ENCODE data around the gene YPEL2. TPM values are rescaled to one million over a fixed set of nuclear protein-coding genes. Genes with fewer than 3 reads are reported as not detected.
A peak's percentile ranks its signal among the peaks of the same experiment; 100 is the strongest.
"Not testable (repeated sequence)": the region's sequence is repeated elsewhere in the genome, so short reads cannot be mapped to it uniquely, and the experiment has no call there.

The YPEL2 gene
- total RNA-seq (2014; rRNA removed; shearing (Covaris generic)), result 0.54 and 2.1 TPM in 2 replicates

DNA sequence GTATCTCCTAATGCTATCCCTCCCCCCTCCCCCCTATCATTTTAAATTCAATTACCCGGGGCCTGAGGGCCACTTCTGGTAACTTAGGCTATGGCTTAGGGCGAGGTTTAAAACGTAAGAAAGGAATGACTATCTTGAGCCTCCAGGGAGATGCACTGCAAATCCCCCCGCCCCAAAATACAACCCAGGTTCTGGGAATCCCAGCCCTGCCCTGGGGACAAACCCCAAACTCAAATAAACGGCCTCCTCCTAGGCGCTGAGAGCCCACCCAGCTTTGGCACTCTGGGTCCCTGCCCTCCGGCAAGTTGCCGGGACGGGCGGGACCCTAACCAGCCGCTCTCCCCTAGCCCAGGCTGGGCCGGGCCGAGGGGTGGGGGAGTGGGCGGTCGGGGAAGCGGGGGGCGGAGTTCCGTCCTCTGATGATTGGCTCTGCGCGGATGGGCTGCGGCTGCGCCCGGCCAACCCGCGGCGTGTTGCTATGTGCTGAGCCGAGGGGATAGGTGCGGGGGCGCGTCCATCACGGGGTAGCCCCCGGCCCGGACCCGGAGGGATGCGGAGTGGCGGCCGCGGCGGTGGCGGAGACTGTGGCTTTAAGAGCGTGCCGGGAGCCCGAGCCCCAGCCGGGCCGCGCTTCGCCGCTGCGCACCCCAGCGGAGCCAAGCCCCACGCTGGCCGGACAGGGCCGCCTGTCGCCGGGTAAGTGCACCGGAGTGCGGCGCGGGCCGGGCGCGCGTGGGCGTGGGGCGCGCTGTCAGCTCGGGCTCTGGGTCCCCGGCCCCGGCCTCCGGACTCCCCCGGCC, at the start of gene YPEL2:
YPEL2 (plus strand) TSS at position 527 of the 800 bp plus-strand sequence. CDS start 21,755 bp downstream, outside the sequence.
- DNase-seq (ENCODE audit: low read depth), result peak; percentile 93

- no peak for DNase-seq (ENCODE audit: low read depth)
Observed at GRCh38 chr17:59284317-59284716, 47.1 kb upstream of the YPEL2 start.

DNA sequence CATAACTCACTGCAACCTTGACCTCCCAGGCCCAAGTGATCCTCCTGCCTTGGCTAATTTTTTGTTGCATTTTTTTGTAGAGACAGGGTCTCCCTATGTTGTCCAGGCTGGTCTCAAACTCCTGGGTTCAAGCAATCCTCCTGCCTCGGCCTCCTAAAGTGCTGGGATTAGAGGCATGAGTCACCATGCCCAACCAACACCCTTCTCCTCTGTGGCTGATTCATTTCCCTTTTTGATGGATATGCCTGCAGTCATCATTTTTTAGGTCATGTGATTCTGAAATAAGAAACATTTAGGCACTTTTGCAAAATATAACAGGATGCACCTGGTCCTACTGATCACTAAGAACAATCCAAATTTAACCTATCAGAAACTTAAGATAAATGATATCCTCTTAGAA, 44.0 kb upstream of the YPEL2 start:
- DNase-seq (ENCODE audit: low read depth), result peak; percentile 31

GRCh38 chr17:59287891-59288290, 43.6 kb upstream of the YPEL2 start:
- no peak for DNase-seq (ENCODE audit: low read depth)

DNA sequence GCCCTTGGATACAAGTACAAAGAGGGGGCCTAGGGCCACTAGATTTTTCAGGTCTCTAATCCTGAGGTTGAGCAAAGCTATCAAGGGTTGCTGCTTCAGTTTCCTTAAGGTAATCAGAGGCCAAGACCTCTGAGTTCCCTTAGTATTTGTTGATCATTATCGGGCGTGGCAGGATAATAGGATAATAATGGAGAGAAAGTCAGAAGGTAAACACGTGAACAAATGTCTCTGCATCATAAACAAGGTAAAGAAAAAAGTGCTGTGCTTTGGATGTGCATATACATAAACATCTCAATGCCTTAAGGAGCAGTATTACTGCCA, 41.5 kb upstream of the YPEL2 start:
- no peak for DNase-seq (ENCODE audit: low read depth)

DNA sequence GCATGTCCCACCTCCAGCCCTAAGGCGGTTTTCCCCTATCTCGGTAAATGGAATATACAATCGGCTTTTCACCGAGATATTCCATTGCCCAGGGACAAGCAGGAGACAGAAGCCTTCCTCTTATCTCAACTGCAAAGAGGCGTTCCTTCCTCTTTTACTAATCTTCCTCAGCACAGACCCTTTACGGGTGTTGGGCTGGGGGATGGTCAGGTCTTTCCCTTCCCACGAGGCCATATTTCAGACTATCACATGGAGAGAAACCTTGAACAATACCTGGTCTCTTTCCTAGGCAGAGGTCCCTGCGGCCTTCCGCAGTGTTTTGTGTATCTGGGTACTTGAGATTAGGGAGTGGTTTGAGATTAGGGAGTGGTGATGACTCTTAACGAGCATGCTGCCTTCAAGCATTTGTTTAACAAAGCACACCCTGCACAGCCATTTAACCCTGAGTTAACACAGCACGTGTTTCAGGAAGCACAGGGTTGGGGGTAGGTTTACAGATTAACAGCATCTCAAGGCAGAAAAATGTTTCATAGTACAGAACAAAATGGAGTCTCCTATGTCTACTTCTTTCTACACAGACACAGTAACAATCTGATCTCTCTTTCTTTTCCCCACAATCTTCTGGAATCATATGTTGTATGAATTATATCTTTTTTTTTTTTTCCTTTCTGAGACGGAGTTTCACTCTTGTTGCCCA, 41.0 kb upstream of the YPEL2 start:
- not testable (repeated sequence) for DNase-seq (ENCODE audit: low read depth)

GRCh38 chr17:59292174-59292523, 39.3 kb upstream of the YPEL2 start:
- no peak for DNase-seq (ENCODE audit: low read depth)

GRCh38 chr17:59296190-59296589, 35.3 kb upstream of the YPEL2 start:
- DNase-seq (ENCODE audit: low read depth), result no peak

- no peak for DNase-seq (ENCODE audit: low read depth)
Observed at GRCh38 chr17:59298521-59298920, 32.9 kb upstream of the YPEL2 start.

DNA sequence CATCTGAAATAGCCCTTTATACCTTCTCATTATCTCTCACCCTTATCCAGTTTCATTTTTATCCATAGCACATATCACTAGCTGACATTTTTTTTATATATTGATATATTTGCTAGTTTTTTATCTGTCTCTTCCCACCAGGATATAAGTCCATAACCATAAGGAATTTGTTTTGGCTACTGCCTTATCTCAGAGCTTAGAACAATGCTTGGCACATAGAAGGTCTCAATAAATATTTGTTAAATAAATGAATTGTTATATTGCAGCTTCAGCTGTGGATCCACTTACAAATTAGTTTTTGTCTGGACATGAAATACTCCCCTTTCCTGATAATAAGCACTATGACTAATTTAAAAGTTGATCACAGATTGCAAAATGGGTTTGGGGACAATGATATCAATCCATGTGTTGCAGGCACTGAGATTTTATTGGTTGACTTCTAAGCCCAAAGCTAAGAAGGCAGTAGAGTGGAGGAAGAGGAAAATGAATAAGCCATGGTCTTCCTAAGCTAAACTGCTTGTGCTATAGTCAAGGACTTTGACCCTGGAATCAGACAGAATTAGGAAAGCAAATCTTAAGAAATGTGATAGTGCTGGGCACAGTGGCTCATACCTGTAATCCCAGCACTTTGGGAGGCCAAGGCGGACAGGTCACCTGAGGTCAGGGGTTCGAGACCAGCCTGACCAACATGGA, 31.9 kb upstream of the YPEL2 start:
- no peak for DNase-seq (ENCODE audit: low read depth)

- no peak for DNase-seq (ENCODE audit: low read depth)
Observed at GRCh38 chr17:59300941-59301340, 30.5 kb upstream of the YPEL2 start.

DNA sequence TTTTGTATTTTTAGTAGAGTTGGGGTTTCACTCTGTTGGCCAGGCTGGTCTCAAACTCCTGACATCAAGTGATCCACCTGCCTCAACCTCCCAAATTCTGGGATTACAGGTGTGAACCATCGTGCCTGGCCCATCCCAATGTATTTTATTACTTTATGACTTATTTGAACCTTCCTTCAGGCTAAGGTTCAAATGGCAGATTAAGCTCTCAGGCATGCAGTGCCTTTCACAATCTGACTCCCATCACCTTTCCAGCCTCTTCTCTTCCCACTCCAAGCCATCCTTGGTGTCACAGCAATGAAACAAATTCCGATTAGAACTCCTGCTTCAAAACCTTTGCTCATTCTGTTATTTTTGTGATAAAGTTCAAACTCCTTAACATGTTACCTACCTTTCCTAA, 26.6 kb upstream of the YPEL2 start:
- DNase-seq (ENCODE audit: low read depth), result no peak

GRCh38 chr17:59310263-59310920, 21.1 kb upstream of the YPEL2 start:
- DNase-seq (ENCODE audit: low read depth), result no peak

- peak; percentile 28 for DNase-seq (ENCODE audit: low read depth)
Observed at GRCh38 chr17:59311051-59311468, 20.4 kb upstream of the YPEL2 start.

GRCh38 chr17:59311521-59311920, 19.9 kb upstream of the YPEL2 start:
- DNase-seq (ENCODE audit: low read depth), result not testable (repeated sequence)

- no peak for DNase-seq (ENCODE audit: low read depth)
Observed at GRCh38 chr17:59315866-59316265, 15.6 kb upstream of the YPEL2 start.

- no peak for DNase-seq (ENCODE audit: low read depth)
Observed at GRCh38 chr17:59327121-59327980, 4.1 kb upstream of the YPEL2 start.

DNA sequence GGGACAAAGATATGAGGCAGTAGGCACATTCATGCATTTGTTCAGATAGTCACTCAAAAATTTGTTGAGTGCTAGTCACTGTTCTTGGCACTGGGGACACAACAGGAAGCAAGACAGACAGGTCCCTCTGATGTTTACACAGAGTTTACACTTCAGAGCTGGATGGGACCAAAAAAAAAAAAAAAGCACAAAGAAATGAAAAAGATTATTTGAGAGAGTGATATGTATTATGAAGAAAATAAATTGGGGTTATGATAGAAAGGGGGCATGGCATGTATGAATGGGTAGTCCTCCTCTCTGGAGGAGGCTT, 3.5 kb upstream of the YPEL2 start:
- peak; percentile 13 for DNase-seq (ENCODE audit: low read depth)

DNA sequence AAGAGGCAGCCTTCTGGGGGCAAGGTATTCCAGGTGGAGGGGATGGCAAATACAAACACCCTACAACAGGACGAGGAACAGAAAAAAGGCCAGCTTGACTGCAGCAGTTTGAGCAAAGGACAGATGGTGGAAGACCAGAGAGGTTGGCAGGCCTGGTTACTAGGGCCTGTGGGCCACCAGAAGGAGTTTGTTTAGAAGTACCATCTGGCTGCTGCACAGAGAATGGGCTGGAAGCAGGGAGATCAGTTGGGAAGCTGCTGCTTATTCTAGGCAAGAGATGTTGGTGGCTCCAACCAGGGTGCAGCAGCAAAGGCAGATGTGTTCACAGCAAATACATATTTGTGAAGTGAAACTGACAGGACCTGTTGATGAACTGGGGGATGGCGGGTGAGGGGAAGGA, 2.9 kb upstream of the YPEL2 start:
- no peak for DNase-seq (ENCODE audit: low read depth)

GRCh38 chr17:59329176-59330052, 2.0 kb upstream of the YPEL2 start:
- DNase-seq (ENCODE audit: low read depth), result peak; percentile 44
